ENCODE results near the gene ADAMTSL3.
A peak's percentile ranks its signal among the peaks of the same experiment; 100 is the strongest.

The ADAMTSL3 gene

DNA sequence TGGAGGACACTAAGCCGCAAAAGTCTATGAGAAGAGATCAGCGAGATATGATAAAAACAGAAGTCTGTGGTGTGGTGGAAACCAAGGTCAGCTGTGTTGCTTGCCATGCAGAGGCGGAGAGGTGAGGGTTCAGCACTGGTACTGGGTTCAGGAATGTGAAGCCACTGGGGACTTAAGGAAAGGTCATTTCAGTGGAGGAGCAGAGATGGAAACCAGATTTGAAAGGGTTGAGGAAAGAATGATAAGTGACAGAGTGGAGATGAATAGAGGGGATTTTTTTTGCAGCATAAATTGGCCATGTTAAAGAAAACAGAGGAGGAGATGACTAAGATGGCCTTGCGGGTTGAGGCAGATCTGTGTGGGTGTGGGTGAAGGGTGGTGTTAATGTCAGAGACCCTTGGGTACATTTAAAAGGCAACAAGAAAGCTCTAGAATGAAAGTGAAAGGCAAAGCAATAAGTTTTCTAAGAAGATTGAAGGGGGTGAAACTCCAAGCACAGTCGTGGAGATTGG is 265.5 kb downstream of the ADAMTSL3 start:
- Histone ChIP-seq H3K79me2 (ENCODE audit: low read length) (no peaks in the 10 kb centered on the region), H3K36me3 (replicated peaks; ENCODE audit: low read depth, low read length) (no peaks in the 10 kb centered on the region), H3K4me2 (ENCODE audit: low read length) (peak overlapping the region; percentile 42), H2AFZ (ENCODE audit: low read depth, low read length) (peak overlapping the region; percentile 79), H3K4me1 (ENCODE audit: low read length) (peaks cover 14% of the 10 kb centered on the region), H3K4me3 (ENCODE audit: low read length) (0 out of 2 replicates have a peak overlapping the region, but pooled peaks have one; percentile 2), H3K9ac (ENCODE audit: low read length) (no peak overlapping the region), H3K27ac (ENCODE audit: low read length) (no peak overlapping the region), H4K20me1 (ENCODE audit: insufficient read depth, low read length) (no peaks in the 10 kb centered on the region), H3K9me3 (ENCODE audit: insufficient read depth, low read length) (no peaks in the 10 kb centered on the region), H3K27me3 (ENCODE audit: low read depth, low read length) (no peaks in the 10 kb centered on the region)
- TF ChIP-seq EZH2phosphoT487 (IDR thresholded peaks at IDR 0.05; ENCODE audit: low read depth), result no peak
- TF ChIP-seq, protein P1, sequence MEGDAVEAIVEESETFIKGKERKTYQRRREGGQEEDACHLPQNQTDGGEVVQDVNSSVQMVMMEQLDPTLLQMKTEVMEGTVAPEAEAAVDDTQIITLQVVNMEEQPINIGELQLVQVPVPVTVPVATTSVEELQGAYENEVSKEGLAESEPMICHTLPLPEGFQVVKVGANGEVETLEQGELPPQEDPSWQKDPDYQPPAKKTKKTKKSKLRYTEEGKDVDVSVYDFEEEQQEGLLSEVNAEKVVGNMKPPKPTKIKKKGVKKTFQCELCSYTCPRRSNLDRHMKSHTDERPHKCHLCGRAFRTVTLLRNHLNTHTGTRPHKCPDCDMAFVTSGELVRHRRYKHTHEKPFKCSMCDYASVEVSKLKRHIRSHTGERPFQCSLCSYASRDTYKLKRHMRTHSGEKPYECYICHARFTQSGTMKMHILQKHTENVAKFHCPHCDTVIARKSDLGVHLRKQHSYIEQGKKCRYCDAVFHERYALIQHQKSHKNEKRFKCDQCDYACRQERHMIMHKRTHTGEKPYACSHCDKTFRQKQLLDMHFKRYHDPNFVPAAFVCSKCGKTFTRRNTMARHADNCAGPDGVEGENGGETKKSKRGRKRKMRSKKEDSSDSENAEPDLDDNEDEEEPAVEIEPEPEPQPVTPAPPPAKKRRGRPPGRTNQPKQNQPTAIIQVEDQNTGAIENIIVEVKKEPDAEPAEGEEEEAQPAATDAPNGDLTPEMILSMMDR (IDR thresholded peaks at IDR 0.05; ENCODE audit: low read depth, low read length), result no peak

DNA sequence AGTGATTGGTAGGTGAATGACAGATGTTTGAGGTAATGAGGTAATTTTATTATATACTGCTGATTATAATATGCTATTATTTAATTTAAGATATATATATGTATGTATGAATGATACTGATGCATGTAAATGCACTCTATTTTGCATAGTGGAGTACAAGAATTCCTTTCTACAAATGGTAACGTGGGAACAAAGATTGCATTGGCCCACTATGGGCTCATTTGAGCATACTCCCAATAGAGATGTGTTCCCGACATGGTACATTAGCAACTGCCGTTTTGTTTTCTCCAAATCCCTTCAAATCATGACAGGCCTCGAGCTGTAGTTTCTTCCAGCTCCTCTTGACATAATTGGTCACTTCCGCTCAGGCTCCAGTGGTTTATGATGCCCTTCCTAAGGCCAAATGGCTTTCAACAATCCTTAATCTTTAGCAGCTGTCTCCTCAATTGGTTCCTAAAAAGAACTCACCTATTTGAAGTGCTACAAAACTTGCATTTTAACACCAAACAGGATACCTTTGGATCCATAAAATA is 266.1 kb downstream of the ADAMTSL3 start:
- Histone ChIP-seq H3K27ac (ENCODE audit: low read length) (no peak overlapping the region), H3K4me3 (ENCODE audit: low read length) (no peak overlapping the region), H3K9me3 (ENCODE audit: insufficient read depth, low read length) (no peaks in the 10 kb centered on the region), H4K20me1 (ENCODE audit: insufficient read depth, low read length) (no peaks in the 10 kb centered on the region), H3K27me3 (ENCODE audit: low read depth, low read length) (no peaks in the 10 kb centered on the region), H3K4me2 (ENCODE audit: low read length) (peak overlapping the region; percentile 42), H3K4me1 (ENCODE audit: low read length) (peaks cover 14% of the 10 kb centered on the region), H3K9ac (ENCODE audit: low read length) (no peak overlapping the region), H3K79me2 (ENCODE audit: low read length) (no peaks in the 10 kb centered on the region), H3K36me3 (replicated peaks; ENCODE audit: low read depth, low read length) (no peaks in the 10 kb centered on the region), H2AFZ (ENCODE audit: low read depth, low read length) (peak overlapping the region; percentile 79; the same call in 1 of the 2 replicates)
- TF ChIP-seq, protein P1 (IDR thresholded peaks at IDR 0.05; ENCODE audit: low read depth, low read length), result no peak
- no peak for TF ChIP-seq EZH2phosphoT487 (IDR thresholded peaks at IDR 0.05; ENCODE audit: low read depth)

DNA sequence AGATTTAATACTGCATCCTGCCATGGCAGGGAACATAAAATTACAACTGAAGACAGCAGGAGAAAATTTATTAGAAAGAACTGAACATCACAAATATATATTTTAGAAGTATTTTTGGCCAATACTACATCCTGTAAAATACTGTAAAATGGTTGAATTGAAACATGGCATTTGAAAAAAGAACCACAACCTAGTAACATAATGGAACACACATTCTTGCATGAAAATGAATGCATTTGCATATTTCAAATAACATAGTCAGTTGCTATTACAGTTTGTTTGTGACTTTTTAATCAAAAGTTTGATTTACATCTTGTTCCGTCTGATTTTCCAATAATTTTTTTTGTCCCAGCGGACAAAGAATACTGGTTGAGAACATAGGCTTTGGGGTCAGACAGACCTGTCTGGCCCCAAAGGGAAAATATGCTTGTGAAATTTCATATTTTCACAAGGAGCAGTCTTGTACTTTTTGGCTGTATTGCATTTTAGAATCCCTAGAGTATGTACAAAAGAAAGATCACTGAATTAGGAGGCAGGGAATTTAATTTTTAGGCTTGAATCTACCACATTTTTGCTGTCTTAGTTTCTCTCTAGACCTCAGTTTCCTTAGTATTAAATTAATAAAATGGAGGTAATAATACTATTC is 268.8 kb downstream of the ADAMTSL3 start:
- H3K27me3 ChIP-seq (ENCODE audit: low read depth, low read length), result no peaks in the 10 kb centered on the region
- no peaks in the 10 kb centered on the region for H3K9me3 ChIP-seq (ENCODE audit: insufficient read depth, low read length)
- peaks cover 27% of the 10 kb centered on the region for H3K4me1 ChIP-seq (ENCODE audit: low read length)
- TF ChIP-seq EZH2phosphoT487 (IDR thresholded peaks at IDR 0.05; ENCODE audit: low read depth), result no peak
- TF ChIP-seq, protein P1 (IDR thresholded peaks at IDR 0.05; ENCODE audit: low read depth, low read length), result no peak
- H4K20me1 ChIP-seq (ENCODE audit: insufficient read depth, low read length), result no peaks in the 10 kb centered on the region
- H3K4me3 ChIP-seq (ENCODE audit: low read length), result no peak overlapping the region
- H2AFZ ChIP-seq (ENCODE audit: low read depth, low read length), result no peak overlapping the region
- H3K4me2 ChIP-seq (ENCODE audit: low read length), result no peak overlapping the region
- H3K27ac ChIP-seq (ENCODE audit: low read length), result no peak overlapping the region
- H3K79me2 ChIP-seq (ENCODE audit: low read length), result no peaks in the 10 kb centered on the region
- no peaks in the 10 kb centered on the region for H3K36me3 ChIP-seq (replicated peaks; ENCODE audit: low read depth, low read length)
- no peak overlapping the region for H3K9ac ChIP-seq (ENCODE audit: low read length)

DNA sequence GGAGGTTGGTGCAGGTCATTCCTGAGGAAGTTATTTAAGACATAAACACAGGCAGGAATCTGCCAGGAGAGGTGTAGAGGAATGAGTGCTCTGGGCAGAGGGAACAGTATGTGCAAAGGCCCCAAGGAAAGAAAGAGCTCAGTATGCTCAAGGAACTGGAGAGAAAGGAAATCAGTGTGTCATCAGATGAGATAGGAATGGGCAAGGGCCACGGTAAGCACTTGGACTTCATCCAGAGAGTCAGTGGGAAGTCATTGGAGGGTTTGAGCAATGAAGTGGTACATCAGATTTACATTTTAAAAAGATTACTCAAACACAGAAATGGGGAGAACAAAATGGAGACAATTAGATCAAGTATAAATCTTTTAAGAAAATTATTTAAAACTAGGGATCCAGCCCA is 272.2 kb downstream of the ADAMTSL3 start:
- no peak for TF ChIP-seq EZH2phosphoT487 (IDR thresholded peaks at IDR 0.05; ENCODE audit: low read depth)
- TF ChIP-seq, protein P1 (IDR thresholded peaks at IDR 0.05; ENCODE audit: low read depth, low read length), result no peak
- H3K27ac ChIP-seq (ENCODE audit: low read length), result no peak overlapping the region

More for the DNA sequence above, 272.2 kb downstream of the ADAMTSL3 start:
- no peaks in the 10 kb centered on the region for H3K9me3 ChIP-seq (ENCODE audit: insufficient read depth, low read length)
- H3K36me3 ChIP-seq (replicated peaks; ENCODE audit: low read depth, low read length), result no peaks in the 10 kb centered on the region
- H3K79me2 ChIP-seq (ENCODE audit: low read length), result no peaks in the 10 kb centered on the region
- no peaks in the 10 kb centered on the region for H3K27me3 ChIP-seq (ENCODE audit: low read depth, low read length)
- no peak overlapping the region for H2AFZ ChIP-seq (ENCODE audit: low read depth, low read length)
- H4K20me1 ChIP-seq (ENCODE audit: insufficient read depth, low read length), result no peaks in the 10 kb centered on the region
- H3K4me1 ChIP-seq (ENCODE audit: low read length), result peaks cover 43% of the 10 kb centered on the region
- H3K4me2 ChIP-seq (ENCODE audit: low read length), result no peak overlapping the region
- H3K9ac ChIP-seq (ENCODE audit: low read length), result no peak overlapping the region
- H3K4me3 ChIP-seq (ENCODE audit: low read length), result no peak overlapping the region
